Erythroblast (primary cell): Measurements from ENCODE around the gene ICAM4.

Source experiments
- GATA1 ChIP-seq: IDR thresholded peaks from 2 replicates; pipeline ENCODE4 v1.6.1; 2011; ENCODE audit warnings: low read depth, mild to moderate bottlenecking, control low read depth, low read length, moderate library complexity
- POLR2A ChIP-seq: IDR thresholded peaks from 2 replicates; pipeline ENCODE4 v1.6.1; 2011; ENCODE audit warnings: mild to moderate bottlenecking, low read length

GRCh38 chr19:10246511-10246910 is 40.2 kb upstream of the ICAM4 start:
- TF ChIP-seq POLR2A (no peak), GATA1 (no peak)
